GM15510 (cell line): Measurements from ENCODE around the gene FAM9B.

ENCODE experiments used
- POLR2A ChIP-seq: IDR thresholded peaks from 3 replicates; pipeline ENCODE4 v1.6.1; 2011; ENCODE audit warnings: borderline replicate concordance; ENCODE audit not compliant: insufficient read length; ENCODE audit errors: extremely low read depth

The FAM9B gene

GRCh38 chrX:9019151-9019550, 14.8 kb downstream of the FAM9B start:
- no peak for TF ChIP-seq POLR2A

GRCh38 chrX:9003041-9003440, 30.9 kb downstream of the FAM9B start:
- no peak for TF ChIP-seq POLR2A

- no peak for TF ChIP-seq POLR2A
Measured at GRCh38 chrX:8988446-8988845, 45.5 kb downstream of the FAM9B start.

GRCh38 chrX:8987672-8988250, 46.2 kb downstream of the FAM9B start:
- no peak for TF ChIP-seq POLR2A

- no peak for TF ChIP-seq POLR2A
Measured at GRCh38 chrX:8984231-8984630, 49.7 kb downstream of the FAM9B start.

- no peak for TF ChIP-seq POLR2A
Measured at GRCh38 chrX:8981723-8982122, 52.2 kb downstream of the FAM9B start.

GRCh38 chrX:8980756-8981155, 53.2 kb downstream of the FAM9B start:
- no peak for TF ChIP-seq POLR2A
